Midbrain (tissue), 1 donor: Measurements from ENCODE around the gene IFNA6.
"Not testable (repeated sequence)": the region's sequence is repeated elsewhere in the genome, so short reads cannot be mapped to it uniquely, and the experiment has no call there.

ENCODE experiments used
- DNase-seq: peaks from one replicate; lab custom pipeline; 2025; lab: John Stamatoyannopoulos, UW

Gene IFNA6

GRCh38 chr9:21350787-21351186, at the start of gene IFNA6:
Gene IFNA6, minus strand, starts transcription at chr9:21350887. Its CDS starts 0 bp downstream, at chr9:21350887.
- no peak for DNase-seq

DNA sequence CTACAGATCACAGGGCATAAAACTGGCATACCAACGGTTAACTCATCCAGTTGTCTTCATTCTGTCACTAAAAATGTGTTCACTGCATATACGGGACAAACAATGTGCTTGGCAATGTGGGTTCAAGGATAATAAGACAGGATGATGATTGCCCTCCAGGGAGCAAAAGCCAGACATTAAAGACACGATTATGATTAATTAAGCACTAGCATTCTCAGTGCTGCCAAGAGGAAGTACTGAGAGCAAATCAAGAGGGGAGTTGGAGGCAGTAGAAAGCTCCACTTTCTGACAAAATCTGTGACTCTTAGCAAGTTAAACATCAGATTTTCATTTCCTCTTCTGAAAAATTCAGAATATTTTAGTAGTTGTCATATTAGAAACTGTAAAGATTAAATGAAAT, 49.3 kb upstream of the IFNA6 start:
- no peak for DNase-seq

- no peak for DNase-seq
Measured at GRCh38 chr9:21398955-21399489, 48.3 kb upstream of the IFNA6 start.

- DNase-seq, result peak; percentile 48
Measured at GRCh38 chr9:21395778-21396717, 45.4 kb upstream of the IFNA6 start.

GRCh38 chr9:21392270-21392669, 41.6 kb upstream of the IFNA6 start:
- no peak for DNase-seq

DNA sequence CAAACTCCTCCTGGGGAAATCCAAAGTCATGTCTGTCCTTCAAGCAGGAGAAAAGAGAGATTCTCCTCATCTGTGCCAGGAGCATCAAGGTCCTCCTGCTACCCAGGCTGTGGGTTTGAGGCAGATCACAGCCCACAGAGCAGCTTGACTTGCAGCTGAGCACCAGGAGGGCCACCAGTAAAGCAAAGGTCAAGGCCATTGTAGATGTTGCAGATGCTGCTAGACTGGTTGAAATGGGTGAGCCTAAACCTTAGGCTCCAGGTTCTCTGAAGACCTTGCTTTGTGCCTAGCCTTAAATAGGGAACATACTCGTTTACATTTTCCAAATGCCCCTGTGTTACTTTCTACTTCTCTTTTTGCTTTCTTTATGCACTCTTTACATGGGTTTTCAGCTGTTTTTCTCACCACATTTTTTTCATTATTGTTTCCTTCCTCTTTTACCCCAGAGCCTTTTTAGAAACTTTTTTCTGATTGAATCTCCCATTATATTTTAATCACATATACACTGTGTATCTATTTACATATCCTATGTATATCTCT, 34.5 kb upstream of the IFNA6 start, which contains the start of gene IFNA2:
IFNA2 (minus strand) TSS at position 268 of the 540 bp plus-strand sequence; CDS start at position 199, 69 bp downstream.
- no peak for DNase-seq

GRCh38 chr9:21383627-21384026, 32.9 kb upstream of the IFNA6 start:
- DNase-seq, result no peak

DNA sequence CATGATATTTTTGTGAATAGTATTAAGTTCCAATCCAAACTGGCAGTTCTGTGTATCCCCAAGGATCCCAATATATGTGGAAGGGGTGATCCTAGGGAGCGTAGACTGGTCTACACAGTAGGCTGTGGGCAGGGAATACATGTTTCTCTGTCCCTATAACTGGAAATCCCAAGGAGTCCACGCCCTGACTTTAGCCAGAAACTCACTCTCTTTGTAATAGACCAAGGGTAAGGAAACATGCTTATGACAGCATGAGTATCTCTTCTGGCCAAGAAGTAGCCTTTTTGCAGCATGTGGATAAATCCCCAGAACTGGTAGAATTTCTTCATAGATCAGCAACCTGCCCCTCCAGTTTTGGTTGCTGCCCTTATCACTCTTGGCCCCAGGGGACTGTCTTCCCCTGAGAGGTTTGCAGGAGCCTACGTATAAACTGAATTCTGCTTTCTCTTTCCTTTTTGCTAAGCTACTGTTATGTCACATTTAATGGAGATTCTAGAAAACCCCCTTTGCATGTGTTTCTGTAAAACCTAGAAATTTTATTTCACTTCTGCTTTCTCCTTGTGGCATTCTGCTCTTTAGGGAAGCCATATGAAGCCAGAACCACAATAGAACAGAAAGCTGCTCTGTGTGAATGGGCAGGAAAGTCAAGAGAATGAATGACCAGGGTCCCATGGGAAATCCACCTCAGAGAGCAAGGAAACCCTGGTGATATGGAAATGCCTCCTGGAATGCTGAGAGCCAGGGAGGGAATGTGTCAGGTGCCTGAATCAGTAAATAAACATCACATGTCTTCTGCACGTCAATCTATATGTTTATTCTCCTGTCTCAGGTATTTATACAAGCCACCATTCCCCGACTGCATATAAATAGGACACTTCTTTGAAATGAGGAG, 31.0 kb upstream of the IFNA6 start:
- DNase-seq, result no peak

DNA sequence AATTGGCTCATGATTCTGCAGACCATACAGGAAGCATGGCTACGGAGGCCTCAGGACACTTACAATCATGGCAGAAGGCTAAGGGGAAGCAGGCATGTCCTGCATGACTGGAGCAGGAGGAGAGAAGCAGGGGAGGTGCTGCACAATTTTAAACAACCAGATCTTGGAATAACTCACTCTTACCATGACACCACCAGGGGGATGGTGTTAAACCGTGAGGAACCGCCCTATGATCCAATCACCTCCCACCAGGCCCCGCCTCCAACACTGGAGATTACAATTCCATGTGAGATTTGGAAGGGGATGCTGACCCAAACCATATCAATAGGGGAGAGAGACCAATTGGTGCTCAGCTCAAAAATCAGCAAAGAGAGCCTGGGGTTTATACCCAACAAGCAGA, 20.8 kb upstream of the IFNA6 start:
- not testable (repeated sequence) for DNase-seq

DNA sequence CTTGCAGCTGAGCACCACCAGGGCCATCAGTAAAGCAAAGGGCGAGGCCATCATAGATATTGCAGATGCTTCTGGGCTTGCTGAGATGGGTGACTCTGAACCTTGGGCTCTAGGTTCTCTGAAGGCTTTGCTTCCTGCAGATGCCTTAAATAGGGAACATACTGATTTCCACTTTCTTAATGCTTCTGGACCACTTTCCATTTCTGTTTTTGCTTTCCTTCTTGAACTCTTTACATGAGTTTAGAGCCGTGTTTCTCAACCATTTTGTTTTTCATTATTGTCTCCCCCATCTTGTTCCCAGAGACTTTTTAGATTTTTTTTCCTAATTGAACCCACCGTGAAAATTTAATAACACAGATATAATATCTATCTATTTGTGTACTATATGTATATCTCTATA, 17.3 kb upstream of the IFNA6 start, which contains the start of gene IFNA13:
IFNA13 (minus strand) TSS at position 101 of the 400 bp plus-strand sequence; CDS start at position 54, 47 bp downstream.
- no peak for DNase-seq

GRCh38 chr9:21367169-21367568, 16.5 kb upstream of the IFNA6 start:
- DNase-seq, result not testable (repeated sequence)

GRCh38 chr9:21362287-21362686, 11.6 kb upstream of the IFNA6 start:
- no peak for DNase-seq

GRCh38 chr9:21357479-21358460, 7.1 kb upstream of the IFNA6 start:
- DNase-seq, result no peak

DNA sequence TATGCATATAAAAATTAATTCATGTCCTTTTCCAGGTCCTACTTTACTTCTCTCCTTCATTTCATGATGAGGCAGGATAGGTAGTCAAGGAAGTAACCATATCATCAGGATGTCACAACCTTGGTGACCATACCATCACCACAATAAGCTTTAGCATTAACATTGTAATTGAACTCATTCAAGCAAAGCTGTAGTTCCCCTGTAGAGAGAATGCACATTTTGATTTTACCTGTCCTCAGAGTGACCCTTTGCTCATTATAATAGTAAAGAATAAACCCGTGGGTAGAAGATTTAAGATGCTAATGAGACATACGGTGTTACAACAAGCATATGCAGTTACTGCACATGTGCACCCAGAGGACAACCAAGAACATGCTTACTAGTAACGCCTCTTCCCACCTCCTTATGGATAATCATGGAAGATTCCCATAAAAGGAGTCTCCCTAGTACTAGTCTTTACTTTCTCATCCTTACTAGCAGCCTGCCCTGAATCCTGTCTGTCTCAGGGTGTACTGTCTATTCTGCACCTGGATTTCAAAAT, 2.2 kb downstream of the IFNA6 start:
- DNase-seq, result no peak

GRCh38 chr9:21340735-21341134, 10.0 kb downstream of the IFNA6 start:
- no peak for DNase-seq

DNA sequence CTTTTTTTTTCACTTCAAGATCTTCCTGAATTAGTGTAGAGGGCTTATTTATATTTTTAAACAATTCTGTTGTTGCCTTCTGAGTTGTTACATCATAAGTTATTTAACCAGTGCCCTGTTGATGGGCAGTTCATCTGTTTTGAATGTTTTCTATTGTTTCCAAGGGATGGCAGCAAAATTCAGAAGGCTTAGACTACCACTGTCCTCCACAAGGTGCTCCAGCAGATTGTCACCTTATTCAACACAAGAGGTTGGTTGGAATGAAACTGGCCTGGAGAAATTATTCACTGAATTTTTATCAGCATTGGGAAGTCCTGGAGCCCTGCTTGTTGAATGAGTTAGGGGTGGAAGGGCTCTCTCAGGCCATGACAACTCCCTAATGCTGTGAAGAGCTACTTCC, 14.2 kb downstream of the IFNA6 start:
- no peak for DNase-seq

DNA sequence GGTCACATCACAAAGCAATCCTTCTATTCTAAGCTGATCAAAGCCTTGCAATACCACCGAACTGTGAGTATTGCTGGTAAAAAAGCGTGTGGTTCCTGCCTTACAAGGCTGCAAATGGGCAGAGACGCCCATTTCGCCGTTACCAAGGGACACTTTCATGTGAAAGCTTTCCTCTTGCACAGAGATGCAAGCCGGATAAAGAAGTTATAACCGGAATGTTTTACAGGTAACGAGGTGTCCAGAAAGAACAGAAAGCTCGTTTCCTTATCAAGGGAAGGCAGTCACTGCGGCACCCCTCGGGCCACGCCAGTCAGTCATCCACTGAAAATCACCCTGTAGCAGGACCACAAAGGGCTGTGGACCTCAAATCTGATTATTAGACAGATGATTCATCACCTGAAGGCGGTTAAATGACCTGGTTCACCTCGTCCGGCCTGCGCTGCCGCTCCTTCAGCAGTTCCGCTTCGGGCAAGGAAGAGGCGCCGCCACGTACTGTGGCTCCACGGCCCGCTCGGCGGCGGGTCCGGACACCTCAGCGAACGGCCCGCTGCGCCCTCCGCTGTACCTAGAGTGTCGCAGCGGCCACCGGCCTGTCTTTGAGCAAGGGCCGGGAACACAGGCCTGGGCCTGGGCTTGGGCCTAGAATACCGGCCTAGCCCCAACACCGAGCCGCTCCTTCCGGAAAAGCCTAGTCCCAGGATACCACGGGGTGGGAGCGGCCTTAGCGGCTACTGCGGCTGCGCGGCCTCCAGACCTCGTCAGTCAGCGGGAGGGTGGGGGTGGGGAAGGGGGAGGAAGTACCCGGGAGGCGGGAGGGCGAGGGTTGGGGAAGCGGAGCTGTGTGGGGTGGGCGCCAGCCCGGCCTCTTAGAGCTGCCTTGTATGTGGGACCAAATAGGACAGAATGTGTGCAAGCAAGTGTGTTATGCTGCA, 15.7 kb downstream of the IFNA6 start, which contains the start of gene KLHL9:
KLHL9 (minus strand) TSS at position 704 of the 932 bp plus-strand sequence; CDS start at position 159, 545 bp downstream.
- peak; percentile 94 for DNase-seq

DNA sequence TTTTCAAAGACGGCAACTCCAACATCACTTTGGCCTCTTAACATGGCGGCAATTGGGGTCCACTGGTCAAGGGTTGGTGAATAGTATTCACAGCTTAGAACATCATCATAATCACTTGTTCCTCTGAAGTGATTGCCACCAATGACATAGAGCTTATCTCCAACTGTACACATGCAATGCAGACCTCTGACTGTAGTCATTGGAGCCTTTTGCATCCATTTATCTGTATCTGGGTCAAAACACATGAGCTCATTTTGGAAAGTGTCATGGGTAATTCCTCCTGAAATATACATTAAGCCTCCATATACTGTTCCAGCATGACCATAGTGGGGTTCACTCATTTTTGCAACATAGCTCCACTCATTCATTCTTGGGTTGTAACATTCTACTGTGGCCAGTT, 17.5 kb downstream of the IFNA6 start:
- DNase-seq, result no peak
